Measurements from ENCODE around the gene CRELD1. TPM values are rescaled to one million over a fixed set of nuclear protein-coding genes. Genes with fewer than 3 reads are reported as not detected.

CRELD1 gene
- total and polyA plus RNA-seq, 9 of the 15 experiments (the other 6 are each of a cell fraction or from before 2014, with no cell fraction given), result 3.3 to 25.8 (median 16.5) TPM

DNA sequence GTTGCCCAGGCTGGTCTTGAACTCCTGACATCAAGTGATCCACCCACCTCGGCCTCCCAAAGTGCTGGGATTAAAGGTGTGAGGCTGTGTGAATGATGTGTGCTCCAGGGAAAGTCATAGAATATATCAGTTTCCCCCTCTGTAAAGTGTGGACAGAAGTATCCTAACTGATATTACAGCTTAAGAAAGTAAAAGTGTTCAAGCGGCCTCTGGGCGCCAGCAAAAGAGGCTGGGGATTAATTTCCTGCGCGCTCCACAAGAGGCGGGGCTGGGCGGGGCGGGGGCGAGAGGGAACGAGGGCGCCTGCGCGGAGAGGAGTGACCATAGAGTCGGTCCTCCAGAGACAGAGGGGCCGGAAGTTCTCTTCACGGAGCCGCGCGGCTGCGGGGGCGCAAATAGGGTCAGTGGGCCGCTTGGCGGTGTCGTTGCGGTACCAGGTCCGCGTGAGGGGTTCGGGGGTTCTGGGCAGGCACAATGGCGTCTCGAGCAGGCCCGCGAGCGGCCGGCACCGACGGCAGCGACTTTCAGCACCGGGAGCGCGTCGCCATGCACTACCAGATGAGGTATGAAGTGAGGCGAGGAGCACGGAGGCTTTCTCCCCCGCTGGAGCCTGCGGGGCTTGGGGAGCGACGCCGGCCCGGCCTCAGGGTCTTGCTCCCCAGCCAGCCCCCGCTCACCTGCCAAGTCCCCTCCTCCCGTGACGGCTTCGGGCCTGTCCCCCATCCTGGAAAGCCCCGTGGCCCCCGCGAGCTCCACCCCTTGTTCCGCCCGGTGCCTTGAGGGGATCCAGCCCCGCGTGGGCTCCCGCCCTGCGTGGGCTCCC lies 43.2 kb upstream of the CRELD1 start, which contains the start of gene JAGN1 (continued):
- TF ChIP-seq, protein P1, sequence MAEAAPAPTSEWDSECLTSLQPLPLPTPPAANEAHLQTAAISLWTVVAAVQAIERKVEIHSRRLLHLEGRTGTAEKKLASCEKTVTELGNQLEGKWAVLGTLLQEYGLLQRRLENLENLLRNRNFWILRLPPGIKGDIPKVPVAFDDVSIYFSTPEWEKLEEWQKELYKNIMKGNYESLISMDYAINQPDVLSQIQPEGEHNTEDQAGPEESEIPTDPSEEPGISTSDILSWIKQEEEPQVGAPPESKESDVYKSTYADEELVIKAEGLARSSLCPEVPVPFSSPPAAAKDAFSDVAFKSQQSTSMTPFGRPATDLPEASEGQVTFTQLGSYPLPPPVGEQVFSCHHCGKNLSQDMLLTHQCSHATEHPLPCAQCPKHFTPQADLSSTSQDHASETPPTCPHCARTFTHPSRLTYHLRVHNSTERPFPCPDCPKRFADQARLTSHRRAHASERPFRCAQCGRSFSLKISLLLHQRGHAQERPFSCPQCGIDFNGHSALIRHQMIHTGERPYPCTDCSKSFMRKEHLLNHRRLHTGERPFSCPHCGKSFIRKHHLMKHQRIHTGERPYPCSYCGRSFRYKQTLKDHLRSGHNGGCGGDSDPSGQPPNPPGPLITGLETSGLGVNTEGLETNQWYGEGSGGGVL (CRISPR knock-in tag; IDR thresholded peaks at IDR 0.05), result no peak
- TF ChIP-seq FOS (IDR thresholded peaks at IDR 0.05; ENCODE audit: extremely low read depth, insufficient read length), result no peak
- TF ChIP-seq ZNF274 (IDR thresholded peaks at IDR 0.05; ENCODE audit: borderline replicate concordance, low read depth, low read length), result no peak
- no peak for TF ChIP-seq ZNF124 (CRISPR knock-in tag; IDR thresholded peaks at IDR 0.05)
- TF ChIP-seq, protein P2, sequence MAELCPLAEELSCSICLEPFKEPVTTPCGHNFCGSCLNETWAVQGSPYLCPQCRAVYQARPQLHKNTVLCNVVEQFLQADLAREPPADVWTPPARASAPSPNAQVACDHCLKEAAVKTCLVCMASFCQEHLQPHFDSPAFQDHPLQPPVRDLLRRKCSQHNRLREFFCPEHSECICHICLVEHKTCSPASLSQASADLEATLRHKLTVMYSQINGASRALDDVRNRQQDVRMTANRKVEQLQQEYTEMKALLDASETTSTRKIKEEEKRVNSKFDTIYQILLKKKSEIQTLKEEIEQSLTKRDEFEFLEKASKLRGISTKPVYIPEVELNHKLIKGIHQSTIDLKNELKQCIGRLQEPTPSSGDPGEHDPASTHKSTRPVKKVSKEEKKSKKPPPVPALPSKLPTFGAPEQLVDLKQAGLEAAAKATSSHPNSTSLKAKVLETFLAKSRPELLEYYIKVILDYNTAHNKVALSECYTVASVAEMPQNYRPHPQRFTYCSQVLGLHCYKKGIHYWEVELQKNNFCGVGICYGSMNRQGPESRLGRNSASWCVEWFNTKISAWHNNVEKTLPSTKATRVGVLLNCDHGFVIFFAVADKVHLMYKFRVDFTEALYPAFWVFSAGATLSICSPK (IDR thresholded peaks at IDR 0.05; ENCODE audit: borderline replicate concordance), result no peak
- no peak for TF ChIP-seq ZNF740 (CRISPR knock-in tag; IDR thresholded peaks at IDR 0.05)
- no peak; a peak in 1 of 4 replicates for TF ChIP-seq ZNF740 (tag; IDR thresholded peaks at IDR 0.05)
- no peak for TF ChIP-seq FOXJ3 (CRISPR knock-in tag; IDR thresholded peaks at IDR 0.05)
- TF ChIP-seq, protein P3, sequence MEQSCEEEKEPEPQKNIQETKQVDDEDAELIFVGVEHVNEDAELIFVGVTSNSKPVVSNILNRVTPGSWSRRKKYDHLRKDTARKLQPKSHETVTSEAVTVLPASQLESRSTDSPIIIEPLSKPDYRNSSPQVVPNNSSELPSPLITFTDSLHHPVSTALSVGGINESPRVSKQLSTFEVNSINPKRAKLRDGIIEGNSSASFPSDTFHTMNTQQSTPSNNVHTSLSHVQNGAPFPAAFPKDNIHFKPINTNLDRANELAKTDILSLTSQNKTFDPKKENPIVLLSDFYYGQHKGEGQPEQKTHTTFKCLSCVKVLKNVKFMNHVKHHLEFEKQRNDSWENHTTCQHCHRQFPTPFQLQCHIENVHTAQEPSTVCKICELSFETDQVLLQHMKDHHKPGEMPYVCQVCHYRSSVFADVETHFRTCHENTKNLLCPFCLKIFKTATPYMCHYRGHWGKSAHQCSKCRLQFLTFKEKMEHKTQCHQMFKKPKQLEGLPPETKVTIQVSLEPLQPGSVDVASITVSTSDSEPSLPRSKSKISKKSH (CRISPR knock-in tag; IDR thresholded peaks at IDR 0.05), result no peak
- TF ChIP-seq MEF2A (IDR thresholded peaks at IDR 0.05; ENCODE audit: control insufficient read depth, low read depth, low read length), result no peak
- TF ChIP-seq MYNN (IDR thresholded peaks at IDR 0.05), result no peak
- no peak for TF ChIP-seq MYNN (CRISPR knock-in tag; IDR thresholded peaks at IDR 0.05)
- TF ChIP-seq ETV6 (IDR thresholded peaks at IDR 0.05; ENCODE audit: borderline replicate concordance in 1 of 2, low read depth in 2 of 2, low read length in 1 of 2), result no peak
- no peak for TF ChIP-seq ETV6 (CRISPR knock-in tag; IDR thresholded peaks at IDR 0.05; ENCODE audit: borderline replicate concordance)
- TF ChIP-seq, protein P4, sequence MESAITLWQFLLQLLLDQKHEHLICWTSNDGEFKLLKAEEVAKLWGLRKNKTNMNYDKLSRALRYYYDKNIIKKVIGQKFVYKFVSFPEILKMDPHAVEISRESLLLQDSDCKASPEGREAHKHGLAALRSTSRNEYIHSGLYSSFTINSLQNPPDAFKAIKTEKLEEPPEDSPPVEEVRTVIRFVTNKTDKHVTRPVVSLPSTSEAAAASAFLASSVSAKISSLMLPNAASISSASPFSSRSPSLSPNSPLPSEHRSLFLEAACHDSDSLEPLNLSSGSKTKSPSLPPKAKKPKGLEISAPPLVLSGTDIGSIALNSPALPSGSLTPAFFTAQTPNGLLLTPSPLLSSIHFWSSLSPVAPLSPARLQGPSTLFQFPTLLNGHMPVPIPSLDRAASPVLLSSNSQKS (CRISPR knock-in tag; IDR thresholded peaks at IDR 0.05), result no peak
- peak; percentile 97 for TF ChIP-seq GABPB1 (CRISPR knock-in tag; IDR thresholded peaks at IDR 0.05)
- no peak for TF ChIP-seq CBFB (CRISPR knock-in tag; IDR thresholded peaks at IDR 0.05)
- no peak for TF ChIP-seq TGIF2 (CRISPR knock-in tag; IDR thresholded peaks at IDR 0.05)
- TF ChIP-seq PCBP2 (IDR thresholded peaks at IDR 0.05; ENCODE audit: low read depth, low read length, poor library complexity, severe bottlenecking), result no peak
- TF ChIP-seq RBM14 (IDR thresholded peaks at IDR 0.05; ENCODE audit: borderline replicate concordance, insufficient read depth, low read depth, low read length), result 0 out of 2 replicates have a peak, but pooled peaks have one; percentile 75
- no peak for TF ChIP-seq MEIS2 (IDR thresholded peaks at IDR 0.05; ENCODE audit: partially characterized antibody)
